Measurements from ENCODE around the gene ARL8A.

DNA sequence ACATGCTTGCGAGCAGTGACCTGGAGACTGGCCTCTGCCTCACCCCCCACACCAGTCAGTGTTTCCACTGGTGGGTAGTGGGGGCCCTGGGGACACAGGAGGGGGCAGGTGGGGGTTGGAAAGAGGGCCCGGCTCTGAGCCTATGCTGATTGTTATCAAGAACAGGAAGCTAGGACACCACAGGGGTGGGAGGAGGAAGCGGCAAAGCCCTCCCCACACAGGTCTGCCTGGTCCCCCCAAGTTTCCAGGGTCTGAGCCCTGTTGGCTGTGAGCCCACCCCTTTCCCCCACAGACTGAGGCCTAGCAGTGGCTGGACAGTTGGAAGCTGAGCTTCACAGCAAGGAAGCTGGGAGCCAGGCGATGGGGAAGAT lies 17.5 kb upstream of the ARL8A start:
- TF ChIP-seq, protein P1, sequence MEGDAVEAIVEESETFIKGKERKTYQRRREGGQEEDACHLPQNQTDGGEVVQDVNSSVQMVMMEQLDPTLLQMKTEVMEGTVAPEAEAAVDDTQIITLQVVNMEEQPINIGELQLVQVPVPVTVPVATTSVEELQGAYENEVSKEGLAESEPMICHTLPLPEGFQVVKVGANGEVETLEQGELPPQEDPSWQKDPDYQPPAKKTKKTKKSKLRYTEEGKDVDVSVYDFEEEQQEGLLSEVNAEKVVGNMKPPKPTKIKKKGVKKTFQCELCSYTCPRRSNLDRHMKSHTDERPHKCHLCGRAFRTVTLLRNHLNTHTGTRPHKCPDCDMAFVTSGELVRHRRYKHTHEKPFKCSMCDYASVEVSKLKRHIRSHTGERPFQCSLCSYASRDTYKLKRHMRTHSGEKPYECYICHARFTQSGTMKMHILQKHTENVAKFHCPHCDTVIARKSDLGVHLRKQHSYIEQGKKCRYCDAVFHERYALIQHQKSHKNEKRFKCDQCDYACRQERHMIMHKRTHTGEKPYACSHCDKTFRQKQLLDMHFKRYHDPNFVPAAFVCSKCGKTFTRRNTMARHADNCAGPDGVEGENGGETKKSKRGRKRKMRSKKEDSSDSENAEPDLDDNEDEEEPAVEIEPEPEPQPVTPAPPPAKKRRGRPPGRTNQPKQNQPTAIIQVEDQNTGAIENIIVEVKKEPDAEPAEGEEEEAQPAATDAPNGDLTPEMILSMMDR (IDR thresholded peaks at IDR 0.05), result no peak
- no peak for TF ChIP-seq POLR2A (IDR thresholded peaks at IDR 0.05)
- no peak for TF ChIP-seq POLR2AphosphoS5 (IDR thresholded peaks at IDR 0.05)
- no peak for TF ChIP-seq EP300 (IDR thresholded peaks at IDR 0.05)

Measured in upper lobe of left lung (tissue), 4 donors.